ENCODE measurements around the gene ARFGEF3. TPM values are rescaled to one million over a fixed set of nuclear protein-coding genes. Genes with fewer than 3 reads are reported as not detected.

Gene ARFGEF3
- total and polyA plus RNA-seq, 10 of the 15 experiments (the other 5 are each of a cell fraction or from before 2014, with no cell fraction given), result under 0.01 to 0.08 (median 0.02) TPM; not detected in 1

DNA sequence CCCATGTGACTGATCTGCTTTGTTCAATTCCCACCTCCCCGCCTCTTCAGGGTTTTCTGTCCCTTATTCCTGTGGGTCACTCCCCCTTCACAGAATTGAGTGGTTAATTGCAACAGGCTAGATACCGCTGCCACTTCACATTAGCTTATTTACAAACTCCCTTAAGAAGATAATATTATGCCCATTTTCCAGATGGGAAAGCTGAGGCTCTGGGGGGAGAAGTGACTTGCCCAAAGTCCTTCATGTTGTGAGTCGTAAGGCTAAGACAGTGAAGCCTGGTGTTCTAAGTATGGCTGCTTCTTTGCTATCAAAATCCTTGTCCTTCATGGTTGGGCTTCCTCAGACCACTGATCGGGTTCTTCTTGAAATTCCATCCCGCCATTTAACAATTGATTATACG, 96.5 kb downstream of the ARFGEF3 start:
- Histone ChIP-seq H3K27ac (ENCODE audit: control insufficient read depth, insufficient read depth) (no peak overlapping the region), H3K9ac (ENCODE audit: control insufficient read depth, insufficient read depth, low read length) (no peak overlapping the region), H3K4me3 (no peak overlapping the region), H2AFZ (ENCODE audit: control insufficient read depth, low read depth, low read length) (no peak overlapping the region), H3K27me3 (replicated peaks in 1 of 2; ENCODE audit: control insufficient read depth in 2 of 2, insufficient read depth in 2 of 2, low read length in 1 of 2) (peaks cover 0 to 2% of the 10 kb centered on the region in 2 experiments; a peak in 2 of 4 replicates), H3K9me3 (replicated peaks; ENCODE audit: control insufficient read depth, insufficient read depth, low read length) (no peaks in the 10 kb centered on the region), H3K4me1 (ENCODE audit: control insufficient read depth, insufficient read depth, low read length) (no peaks in the 10 kb centered on the region), H3K4me2 (ENCODE audit: control insufficient read depth, insufficient read depth) (no peak overlapping the region), H4K20me1 (ENCODE audit: control insufficient read depth, insufficient read depth) (no peaks in the 10 kb centered on the region), H3K79me2 (ENCODE audit: control insufficient read depth, insufficient read depth, low read length) (no peaks in the 10 kb centered on the region), H3K36me3 (ENCODE audit: control insufficient read depth in 2 of 2, insufficient read depth in 2 of 2, low read length in 1 of 2) (no peaks in the 10 kb centered on the region)
- 14% methylated on average over 6 of the region's 6 CpGs for WGBS (ENCODE audit: insufficient coverage, insufficient replicate concordance, low lambda C conversion rate, missing lambda C conversion rate)
- TF ChIP-seq KAT2A (conservative IDR thresholded peaks at IDR 0.05; ENCODE audit: control insufficient read depth, low read depth, low read length), result no peak
- TF ChIP-seq, protein P1, sequence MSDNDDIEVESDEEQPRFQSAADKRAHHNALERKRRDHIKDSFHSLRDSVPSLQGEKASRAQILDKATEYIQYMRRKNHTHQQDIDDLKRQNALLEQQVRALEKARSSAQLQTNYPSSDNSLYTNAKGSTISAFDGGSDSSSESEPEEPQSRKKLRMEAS (IDR thresholded peaks at IDR 0.05; ENCODE audit: low read depth, low read length), result no peak
- TF ChIP-seq, protein P2, sequence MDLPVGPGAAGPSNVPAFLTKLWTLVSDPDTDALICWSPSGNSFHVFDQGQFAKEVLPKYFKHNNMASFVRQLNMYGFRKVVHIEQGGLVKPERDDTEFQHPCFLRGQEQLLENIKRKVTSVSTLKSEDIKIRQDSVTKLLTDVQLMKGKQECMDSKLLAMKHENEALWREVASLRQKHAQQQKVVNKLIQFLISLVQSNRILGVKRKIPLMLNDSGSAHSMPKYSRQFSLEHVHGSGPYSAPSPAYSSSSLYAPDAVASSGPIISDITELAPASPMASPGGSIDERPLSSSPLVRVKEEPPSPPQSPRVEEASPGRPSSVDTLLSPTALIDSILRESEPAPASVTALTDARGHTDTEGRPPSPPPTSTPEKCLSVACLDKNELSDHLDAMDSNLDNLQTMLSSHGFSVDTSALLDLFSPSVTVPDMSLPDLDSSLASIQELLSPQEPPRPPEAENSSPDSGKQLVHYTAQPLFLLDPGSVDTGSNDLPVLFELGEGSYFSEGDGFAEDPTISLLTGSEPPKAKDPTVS (IDR thresholded peaks at IDR 0.05; ENCODE audit: low read depth, low read length), result no peak
- TF ChIP-seq, protein P3, sequence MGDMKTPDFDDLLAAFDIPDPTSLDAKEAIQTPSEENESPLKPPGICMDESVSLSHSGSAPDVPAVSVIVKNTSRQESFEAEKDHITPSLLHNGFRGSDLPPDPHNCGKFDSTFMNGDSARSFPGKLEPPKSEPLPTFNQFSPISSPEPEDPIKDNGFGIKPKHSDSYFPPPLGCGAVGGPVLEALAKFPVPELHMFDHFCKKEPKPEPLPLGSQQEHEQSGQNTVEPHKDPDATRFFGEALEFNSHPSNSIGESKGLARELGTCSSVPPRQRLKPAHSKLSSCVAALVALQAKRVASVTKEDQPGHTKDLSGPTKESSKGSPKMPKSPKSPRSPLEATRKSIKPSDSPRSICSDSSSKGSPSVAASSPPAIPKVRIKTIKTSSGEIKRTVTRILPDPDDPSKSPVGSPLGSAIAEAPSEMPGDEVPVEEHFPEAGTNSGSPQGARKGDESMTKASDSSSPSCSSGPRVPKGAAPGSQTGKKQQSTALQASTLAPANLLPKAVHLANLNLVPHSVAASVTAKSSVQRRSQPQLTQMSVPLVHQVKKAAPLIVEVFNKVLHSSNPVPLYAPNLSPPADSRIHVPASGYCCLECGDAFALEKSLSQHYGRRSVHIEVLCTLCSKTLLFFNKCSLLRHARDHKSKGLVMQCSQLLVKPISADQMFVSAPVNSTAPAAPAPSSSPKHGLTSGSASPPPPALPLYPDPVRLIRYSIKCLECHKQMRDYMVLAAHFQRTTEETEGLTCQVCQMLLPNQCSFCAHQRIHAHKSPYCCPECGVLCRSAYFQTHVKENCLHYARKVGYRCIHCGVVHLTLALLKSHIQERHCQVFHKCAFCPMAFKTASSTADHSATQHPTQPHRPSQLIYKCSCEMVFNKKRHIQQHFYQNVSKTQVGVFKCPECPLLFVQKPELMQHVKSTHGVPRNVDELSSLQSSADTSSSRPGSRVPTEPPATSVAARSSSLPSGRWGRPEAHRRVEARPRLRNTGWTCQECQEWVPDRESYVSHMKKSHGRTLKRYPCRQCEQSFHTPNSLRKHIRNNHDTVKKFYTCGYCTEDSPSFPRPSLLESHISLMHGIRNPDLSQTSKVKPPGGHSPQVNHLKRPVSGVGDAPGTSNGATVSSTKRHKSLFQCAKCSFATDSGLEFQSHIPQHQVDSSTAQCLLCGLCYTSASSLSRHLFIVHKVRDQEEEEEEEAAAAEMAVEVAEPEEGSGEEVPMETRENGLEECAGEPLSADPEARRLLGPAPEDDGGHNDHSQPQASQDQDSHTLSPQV (IDR thresholded peaks at IDR 0.05), result no peak
- in situ Hi-C loops (cut with MboI), result no loop called here
- ChIA-PET CTCF (no interaction called here), POLR2A (no interaction called here), RAD21 (ENCODE audit: unreplicated experiment) (no interaction called here), SMC1A (ENCODE audit: uncharacterized antibody, unreplicated experiment) (interaction anchor here (0.6 to 1.2 kb wide), 2 partner anchors 47 to 133 kb away, joined by 3 read pairs; no protein-coding TSS in a partner anchor)
- DNase-seq (ENCODE audit: low read depth, low spot score) (no peak), ATAC-seq (no peak), FAIRE-seq (no peak)
- intact Hi-C loops (cut with micrococcal nuclease; ENCODE audit: unreplicated experiment), result no loop called here
- no TSS peak for BruUV-seq (replicated peaks)

All from GM12878 (cell line).